HG03558 (cell line): ENCODE data around the gene RNF157.

Experiments used
- ATAC-seq: cut with Tn5 transposase; IDR thresholded peaks from one replicate; pipeline ENCODE4 v1.9.1; 2021; ENCODE audit warnings: moderate number of reproducible peaks; ENCODE audit not compliant: unreplicated experiment; ENCODE audit errors: extremely low read depth

Gene RNF157

DNA sequence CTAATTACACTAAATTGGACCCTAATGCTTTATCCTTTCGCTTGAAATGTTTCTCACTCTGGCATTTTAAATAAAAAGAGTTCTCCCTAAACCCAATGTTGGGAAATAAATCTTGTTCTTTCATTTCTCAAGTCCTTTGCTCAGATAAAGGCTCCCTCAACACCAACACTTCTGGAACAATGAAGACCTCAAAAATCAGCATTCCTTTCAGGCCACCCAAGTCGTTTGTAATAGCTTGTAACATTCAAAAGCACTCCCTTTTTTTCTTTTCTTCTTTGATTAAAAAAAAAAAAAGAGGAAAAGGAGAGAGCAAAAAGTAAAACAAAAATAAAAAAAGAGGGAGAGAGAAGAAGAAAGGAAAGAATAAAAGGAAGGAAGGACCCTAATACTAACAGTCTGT lies 76.0 kb downstream of the RNF157 start:
- ATAC-seq: no peak

DNA sequence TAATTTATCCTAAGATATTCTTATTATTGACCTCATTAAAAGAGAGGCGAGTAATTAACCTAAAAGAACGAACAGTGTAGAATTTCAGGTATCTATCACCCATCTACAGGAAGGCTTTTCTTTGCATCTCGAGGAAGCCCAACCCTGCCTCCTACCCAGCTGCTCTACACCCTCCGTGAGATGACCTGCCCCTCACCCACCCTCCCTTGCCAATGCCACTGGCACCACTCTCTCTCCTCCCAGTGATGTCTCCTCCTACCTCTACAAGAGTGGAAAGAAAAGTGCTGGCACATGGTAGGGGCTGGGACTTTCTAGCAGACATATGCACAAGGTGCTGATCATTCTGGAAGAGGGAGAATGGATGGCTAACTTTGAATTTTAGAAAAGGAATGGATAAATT lies 76.4 kb downstream of the RNF157 start:
- ATAC-seq: no peak

DNA sequence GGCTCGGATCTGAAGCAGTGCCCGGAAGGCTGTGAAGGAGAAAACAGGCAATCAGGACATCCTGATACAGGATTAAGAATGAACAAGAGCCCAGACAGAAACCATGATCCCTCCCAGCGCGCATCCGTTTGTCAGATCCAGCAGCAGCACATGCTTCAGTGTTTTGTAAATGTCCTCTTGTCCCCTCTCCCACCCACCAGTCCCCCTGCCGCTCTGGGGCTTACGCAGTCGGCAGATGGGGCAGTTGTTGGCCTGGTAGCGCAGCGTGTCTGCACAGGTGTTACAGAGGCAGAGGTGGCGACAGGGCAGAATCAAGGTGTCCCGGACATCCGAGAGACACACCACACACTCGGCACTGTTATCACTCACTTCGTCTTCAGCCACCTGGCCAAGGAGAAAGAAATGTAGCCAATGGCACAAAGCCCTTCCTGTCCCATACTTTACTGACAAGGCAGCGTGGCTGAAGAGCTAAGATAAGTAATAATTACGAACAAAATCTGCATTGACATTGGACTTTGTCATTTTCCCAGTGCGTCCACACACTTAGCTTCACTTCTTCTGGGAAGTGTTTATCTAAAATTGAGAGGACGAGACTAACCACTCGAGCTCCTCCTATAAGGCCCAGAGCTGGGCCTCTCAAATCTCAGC lies 78.5 kb downstream of the RNF157 start:
- no peak for ATAC-seq

DNA sequence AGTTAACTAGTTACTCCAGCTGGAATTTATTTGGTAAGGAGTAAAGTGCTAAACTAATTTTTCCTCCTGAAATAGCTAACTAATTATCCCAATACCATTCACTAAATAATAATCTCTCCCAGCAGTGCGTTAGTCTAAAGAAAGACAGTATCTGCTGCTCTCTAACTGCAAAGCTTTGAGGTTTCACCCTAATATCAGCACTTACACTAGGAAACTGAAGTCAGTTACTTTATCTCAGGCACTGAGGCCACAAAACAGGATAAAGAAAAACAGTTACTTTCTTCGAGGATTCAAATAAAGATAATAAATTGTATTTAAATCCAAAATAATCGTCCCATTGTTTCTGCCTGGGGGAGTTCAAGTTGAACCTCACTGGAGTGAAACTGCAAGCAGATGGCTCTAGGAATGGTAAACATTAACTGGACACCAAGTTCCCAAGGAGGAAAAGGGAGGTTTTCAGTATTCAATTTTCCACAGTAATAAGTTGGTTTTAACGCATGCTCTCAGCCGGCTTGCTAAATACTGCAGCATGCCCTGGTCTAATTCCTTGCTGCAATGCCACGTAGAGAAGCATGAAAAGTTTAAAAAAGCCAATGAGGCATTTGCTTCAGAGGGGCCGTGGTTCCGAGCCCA lies 79.3 kb downstream of the RNF157 start:
- ATAC-seq: no peak

DNA sequence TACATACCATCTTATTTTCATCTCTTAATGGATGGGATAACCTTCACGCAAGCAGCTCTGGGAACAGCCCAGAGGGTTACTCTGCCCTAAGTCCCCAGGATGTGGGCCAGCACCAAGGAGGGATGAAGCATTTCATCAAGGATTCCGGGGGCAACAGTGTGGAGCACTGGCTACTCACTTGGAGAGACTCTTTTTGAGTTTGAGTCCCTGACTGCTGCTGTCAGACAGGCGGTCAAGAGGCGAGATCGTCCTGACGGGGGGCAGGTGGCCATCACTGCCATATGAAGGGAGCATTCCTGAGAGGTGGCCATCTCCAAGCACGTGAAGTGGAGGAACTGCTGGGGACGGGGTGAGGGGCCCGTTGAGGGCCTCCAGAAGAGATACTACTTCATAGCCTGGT lies 81.1 kb downstream of the RNF157 start:
- no peak for ATAC-seq

DNA sequence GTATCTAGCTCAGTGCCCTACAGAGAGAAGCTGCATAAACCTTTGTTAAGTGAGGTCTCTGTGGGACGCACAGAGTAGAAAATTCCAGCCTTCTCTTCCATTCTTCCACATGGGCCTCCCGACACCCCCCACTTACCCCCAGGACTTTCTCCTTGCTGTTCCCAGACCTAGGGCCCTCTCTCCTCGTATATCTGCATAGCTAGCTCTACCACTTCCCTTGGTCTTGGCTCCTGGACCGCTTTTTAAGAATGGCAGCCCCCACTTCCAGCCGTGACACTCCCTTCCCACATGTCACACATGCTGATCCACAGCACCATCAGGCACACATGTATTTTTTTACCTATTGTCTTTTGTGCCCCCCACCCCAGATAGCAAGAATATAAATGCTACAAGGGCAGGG lies 82.5 kb downstream of the RNF157 start:
- ATAC-seq: no peak

DNA sequence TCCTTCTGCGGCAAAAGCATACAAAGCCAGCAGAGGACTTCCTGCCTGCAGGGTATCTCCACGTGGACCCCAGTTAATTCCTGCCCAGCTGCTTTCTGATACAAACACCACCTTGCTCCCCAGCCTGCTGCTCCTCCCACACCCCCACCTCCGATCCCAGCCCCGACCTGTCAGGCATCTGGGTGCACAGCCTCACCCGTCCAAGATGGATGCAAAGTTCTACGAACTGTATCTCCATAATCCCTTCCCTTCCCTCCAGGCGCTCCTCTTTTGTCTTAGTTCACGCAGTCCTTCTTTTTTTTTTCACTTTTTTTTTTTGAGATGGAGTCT lies 83.7 kb downstream of the RNF157 start:
- no peak for ATAC-seq

DNA sequence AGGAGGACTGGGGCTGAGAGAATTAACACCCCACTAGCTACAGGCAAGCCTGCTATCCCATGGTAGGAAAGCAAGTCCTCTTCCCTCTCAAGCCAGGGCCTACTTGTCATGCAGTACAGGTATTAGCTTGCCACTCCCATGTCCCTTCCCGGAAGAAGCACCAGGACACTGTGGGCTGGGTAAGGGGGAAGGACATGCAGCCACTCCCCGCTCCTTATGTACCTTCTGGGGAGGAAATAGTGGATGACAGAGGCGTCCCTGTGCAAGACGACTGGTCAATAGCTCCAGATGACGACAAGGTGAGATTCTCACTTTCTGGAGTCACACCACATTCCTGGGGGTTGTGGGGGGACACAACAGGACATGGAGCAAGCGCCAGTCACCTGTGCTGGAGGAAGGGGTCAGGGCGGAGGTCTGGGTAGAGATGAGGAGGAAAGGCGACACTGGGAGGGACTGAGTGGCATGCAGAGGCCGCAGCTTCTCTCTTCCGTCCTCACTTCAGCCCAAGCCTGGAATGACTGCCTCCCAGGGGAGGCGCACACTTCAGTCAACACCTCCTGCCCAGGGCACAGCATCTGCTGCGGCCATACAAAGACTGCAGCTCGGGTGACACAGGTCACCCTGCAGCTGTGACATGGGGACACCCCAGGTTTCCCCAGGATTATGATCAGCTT lies 84.2 kb downstream of the RNF157 start:
- ATAC-seq: no peak

DNA sequence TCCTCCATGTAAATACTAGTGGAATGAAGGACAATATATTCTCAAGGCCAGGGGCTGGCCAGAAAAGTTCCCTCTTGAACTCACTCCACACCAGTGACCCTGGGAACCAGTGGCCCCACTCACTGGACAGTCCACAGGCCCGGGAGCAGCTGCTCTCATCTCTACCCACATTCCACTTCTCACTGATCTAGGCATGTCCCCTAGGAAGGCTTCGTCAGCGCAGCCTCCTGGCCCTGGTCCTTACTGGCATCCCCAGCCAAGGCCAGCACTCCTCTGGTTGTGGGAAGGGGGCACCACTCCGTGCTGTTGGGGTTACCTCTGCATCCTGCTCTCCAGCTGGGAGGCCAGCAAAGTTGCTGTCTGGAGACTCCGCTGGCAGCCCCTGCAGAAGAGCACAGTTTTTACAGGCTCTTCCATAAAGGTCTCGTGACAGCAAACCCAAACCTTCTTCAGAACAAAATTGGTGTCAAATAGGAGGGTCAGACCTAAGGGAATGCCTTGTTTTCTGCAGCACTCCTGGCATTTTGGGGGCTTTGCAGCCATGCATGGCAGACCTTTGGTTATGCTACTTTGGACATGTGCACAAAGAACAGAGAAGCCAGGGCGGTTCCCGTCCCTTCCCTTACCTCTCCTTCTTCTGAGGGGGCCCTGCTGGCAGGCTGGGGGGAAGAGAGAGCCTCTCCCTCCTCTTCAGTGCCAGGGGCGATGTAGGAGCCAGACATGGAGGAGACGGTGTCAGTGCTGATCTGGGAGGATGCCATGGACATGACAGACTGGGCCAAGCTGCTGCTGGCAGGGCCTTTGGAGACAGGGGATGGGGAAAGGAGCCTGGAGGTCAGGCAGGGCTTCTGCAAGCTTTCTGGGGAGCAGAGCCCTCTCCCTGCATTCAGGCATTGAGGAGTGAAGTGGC lies 85.1 kb downstream of the RNF157 start:
- no peak for ATAC-seq

DNA sequence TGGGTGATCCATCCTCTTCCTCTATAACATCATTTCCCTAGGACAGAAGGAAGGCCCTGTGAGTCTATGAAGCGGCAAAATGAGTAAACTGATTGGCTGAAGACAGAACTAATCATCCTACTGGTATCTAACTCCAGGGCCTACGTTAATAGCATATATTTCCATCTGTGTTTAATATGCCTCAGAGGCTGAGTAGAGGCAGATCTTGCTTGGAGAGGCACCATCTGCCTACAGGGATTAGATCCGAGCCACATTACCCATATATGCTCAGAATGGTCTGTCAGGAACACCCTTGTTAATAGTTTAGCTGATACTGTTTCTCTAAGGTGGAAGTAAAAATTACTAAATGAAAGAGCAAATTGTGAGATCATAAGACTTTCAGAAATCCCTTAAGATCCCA lies 86.0 kb downstream of the RNF157 start:
- ATAC-seq: no peak

DNA sequence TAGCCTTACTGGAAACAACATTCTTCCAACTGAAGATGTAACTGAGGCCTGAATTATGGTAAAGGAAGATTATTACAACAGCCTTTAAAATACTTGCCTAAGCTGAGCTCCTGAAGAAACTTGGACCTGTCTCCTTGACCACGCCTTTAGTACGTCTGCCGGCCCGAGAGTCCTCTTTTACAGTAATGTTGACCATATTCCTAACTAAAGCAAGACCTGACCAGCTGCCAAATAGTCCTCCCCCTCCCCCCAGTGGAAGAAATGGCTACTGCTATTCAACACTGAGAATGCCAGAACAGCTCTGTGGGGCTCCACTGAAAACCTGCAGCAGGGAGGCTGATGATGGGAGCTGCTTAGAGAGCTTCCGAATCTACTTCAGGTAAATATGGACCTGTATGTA lies 86.7 kb downstream of the RNF157 start:
- no peak for ATAC-seq

DNA sequence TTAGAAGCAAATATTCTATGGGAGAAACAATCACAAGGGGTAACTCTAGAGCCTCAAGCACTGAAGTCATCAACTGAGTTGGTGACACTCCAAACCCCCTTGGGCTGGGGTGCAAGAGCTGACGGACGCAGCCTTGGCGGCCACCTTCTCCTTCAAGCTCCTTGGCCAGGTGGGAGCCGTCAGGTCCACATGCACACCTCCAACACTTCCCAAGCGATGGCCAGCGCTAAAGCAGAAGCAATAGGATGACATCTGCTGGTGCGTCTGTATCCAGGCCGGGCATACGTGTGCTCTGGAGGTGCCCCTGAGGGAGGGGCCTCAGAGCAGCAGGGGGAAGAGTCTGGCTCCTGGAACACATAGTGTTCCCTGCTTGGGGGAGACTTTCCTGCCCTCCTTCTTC lies 87.1 kb downstream of the RNF157 start:
- no peak for ATAC-seq

DNA sequence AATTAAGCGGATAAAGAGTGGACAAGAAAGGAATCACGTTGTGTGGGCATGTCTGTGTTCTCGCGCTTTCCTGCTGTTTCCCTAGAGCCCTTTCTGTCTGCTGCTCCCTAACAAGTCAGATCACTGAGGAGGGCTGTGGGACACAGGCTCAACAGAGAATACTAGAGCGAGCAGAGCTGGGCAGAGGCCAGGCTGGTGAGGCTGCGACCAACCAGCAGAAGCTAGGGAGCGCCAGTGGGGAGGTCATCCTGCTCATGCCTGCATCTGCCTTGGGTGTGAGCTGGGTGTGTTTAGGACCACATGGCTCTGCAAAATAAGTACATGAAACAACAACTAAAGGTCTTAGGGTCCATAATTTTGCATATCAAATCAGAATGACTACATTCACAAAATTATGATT lies 87.7 kb downstream of the RNF157 start:
- ATAC-seq: no peak

DNA sequence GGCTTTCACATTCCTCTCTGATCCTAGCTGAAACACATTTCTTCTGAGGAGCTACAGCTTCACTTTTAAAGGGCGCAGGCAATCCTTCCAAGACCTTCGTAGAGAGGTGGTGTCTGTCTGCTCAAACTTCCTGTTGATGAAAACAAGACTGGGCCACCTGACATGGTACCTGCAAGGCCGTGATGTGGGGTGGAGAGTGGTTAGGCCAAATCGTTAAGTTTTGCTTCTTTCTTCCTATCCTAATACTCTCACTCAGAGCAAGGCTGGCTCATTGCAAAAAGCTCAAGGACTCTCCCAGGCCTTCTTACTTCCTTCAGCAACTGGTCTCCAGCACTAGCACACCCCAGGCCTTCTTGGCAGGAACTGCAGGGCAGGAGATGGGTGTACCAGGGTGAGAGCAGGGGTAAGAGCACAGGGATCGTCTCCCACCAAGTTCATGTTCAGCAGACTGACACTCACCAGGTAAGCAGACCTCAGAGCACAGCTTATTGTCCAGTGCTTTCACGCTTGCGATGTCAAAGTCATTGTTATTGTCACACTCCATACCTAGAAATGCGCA lies 88.3 kb downstream of the RNF157 start:
- no peak for ATAC-seq

DNA sequence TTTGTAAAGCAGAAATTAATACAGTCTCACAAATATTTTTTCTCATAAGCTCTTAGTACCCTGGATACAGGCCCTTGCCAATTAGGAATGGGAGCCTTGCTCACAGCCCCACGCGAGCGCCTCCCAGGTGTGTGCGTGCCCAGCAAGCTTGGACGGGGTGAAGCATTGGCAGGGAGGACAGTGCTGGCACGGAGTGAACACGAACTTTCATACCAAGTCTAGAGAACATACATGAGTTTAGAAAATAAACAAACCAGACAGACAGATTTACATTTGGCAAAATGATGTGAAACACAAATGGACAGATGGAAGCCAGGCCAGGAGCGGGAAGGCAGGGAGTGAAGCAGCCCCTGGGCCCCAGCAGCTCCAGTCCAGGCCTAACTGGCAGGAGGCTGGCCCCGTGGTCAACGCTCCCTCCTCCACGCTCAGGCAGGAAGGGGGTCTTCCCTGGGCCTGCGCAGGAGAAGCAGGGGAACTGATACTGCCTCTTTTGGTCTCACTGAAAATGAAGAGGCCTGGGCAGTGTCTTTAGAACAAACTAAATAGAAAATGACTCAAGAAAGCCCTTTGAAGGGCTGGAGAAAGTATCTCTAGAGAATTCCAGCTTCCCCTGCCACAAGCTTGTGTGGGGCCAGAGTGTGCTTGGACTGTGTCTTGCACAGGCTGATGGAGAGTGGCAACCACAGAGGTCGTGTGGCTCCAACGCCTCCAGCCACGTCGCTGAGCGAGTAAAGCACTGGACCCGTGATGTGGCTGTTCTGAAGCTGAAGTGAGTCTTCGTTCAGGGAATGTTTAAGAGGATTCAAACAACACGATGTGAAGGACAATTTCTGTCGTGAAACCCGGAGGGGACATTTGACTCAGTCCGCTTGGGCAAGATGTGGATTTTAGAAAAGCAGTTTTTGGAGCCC lies 89.3 kb downstream of the RNF157 start:
- no peak for ATAC-seq

DNA sequence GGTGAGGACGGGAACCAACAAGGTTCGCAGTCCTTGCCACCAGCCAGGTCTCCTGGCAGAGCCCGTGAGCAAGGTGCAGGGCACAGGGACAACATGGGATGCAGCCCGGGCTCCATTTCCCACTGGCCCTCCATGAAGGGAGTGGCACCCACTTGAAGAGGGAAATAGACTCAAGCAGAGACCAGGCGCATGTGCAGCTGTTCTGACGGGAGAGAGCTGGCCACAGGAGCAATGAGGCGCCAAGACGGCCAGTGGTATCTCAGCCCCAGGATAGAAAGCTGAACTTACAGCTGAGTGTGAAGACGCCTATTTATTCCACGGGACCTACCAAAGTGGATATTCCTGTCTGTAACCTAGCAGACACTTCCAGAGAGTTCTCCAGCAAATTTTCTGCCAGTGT lies 91.1 kb downstream of the RNF157 start:
- no peak for ATAC-seq

DNA sequence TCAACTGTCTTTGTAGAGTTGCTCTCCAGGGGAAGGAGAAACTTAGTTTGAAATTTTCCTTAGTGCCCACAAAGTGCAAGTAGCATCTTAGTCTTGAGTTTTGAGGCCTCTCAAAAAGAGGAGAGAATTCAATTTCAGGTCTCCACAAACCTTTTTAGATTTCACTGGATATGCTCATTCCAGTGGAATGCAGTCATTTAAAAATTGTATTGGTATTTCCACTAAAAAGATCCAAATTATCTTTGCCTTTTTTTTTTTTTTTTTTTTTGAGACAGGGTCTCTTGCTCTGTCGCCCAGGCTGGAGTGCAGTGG lies 92.3 kb downstream of the RNF157 start:
- no peak for ATAC-seq

DNA sequence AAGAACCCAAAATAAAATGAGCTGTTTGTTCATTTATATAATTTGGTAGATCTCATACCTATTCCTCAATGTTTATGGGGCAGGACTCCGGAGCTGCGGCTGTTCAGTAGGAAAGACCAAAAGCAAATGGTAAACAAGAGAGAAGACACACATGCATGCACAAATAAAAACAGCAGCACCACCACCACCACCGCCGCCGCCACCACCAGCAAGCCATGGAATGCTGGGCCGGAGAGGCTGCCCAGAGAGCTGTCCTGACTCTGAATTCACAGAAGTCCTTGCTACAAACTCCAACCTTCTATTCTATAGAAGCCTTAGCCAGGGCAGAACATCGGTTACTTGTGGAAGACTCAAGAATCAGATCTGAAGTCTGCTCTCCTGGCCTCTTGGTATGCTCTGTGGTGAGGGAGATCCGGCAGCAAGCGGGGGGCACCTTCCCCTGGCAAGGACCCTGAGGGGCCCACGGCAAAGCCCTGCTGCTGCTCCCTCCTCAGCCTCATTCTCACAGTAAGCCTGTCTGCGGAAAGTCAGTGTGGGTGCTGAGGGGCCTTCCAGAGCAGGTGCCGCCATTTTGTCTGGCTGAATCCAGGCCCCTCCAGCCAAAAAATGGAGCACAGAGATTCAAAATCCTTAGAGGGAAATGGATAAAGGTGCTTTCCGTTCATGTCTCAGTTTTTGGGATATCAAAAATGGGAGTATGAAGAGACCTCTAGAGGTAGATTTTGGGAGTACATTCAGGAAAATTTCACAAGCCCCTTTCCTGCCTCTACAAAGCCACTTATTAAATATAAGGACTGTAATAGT lies 92.9 kb downstream of the RNF157 start:
- ATAC-seq: no peak
